Measurements from ENCODE around the gene C2.
A peak's percentile ranks its signal among the peaks of the same experiment; 100 is the strongest.

The C2 gene

DNA sequence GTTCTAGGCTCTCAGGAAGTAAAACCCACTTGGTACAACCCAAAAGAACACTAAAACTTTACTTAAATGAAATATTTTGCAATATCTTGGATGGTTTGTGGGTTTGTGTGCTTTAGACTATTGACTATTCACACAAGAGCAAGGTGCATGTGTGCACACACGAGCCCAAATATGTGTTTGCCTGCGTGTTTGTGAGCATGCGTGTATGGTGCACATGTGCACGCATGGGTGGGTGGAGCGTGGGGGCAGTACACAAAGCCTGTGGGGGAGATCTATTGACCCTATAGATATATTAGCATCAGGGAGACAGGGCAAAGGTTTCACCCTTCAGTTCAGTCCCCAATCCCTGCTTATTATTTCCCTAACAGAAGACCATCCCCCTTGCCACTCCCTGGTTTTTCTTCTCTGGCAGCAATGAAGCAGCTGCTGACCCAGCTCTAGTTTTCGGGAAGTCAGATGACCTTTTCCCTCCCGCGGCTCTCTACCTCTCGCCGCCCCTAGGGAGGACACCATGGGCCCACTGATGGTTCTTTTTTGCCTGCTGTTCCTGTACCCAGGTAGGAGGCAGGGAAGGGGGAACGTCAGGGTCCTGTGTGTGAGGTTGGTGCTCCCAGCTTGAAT is at the start of gene C2:
Gene C2 (plus strand): TSS at position 476 of the 621 bp plus-strand sequence. CDS start 36 bp downstream, at position 512.
- ChIA-PET POLR2A (ENCODE audit: low non-redundant PET) (no interaction called here), CTCF (no interaction called here)

DNA sequence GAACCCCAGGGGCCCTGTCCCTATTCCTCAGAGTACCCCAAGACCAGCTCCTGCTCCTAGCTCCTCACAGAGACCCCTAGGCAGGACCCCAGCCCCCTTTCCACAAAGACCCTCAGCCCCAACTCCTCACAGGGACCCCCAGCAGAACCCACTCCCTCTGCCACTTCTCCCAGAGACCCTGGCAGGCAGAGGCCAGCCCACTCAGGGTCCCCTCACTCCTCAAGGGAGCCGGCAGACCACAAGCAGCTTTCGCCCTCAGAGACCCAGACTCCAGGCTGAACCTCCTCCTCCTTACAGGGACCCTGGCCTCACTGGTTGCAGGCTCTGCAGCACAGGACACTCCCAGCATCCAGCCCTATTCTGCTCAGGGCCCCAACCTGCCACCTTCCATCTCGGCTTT is 49.3 kb upstream of the C2 start:
- ChIA-PET POLR2A (ENCODE audit: low non-redundant PET) (no interaction called here), CTCF (interaction anchor here (1.0 kb wide), 1 partner anchor 14 kb away, joined by 4 read pairs; no protein-coding TSS in a partner anchor)
- no peak overlapping the region; the same call in 1 of the 2 replicates for H3K27ac ChIP-seq
- TF ChIP-seq, protein P1, sequence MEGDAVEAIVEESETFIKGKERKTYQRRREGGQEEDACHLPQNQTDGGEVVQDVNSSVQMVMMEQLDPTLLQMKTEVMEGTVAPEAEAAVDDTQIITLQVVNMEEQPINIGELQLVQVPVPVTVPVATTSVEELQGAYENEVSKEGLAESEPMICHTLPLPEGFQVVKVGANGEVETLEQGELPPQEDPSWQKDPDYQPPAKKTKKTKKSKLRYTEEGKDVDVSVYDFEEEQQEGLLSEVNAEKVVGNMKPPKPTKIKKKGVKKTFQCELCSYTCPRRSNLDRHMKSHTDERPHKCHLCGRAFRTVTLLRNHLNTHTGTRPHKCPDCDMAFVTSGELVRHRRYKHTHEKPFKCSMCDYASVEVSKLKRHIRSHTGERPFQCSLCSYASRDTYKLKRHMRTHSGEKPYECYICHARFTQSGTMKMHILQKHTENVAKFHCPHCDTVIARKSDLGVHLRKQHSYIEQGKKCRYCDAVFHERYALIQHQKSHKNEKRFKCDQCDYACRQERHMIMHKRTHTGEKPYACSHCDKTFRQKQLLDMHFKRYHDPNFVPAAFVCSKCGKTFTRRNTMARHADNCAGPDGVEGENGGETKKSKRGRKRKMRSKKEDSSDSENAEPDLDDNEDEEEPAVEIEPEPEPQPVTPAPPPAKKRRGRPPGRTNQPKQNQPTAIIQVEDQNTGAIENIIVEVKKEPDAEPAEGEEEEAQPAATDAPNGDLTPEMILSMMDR (conservative IDR thresholded peaks at IDR 0.05; ENCODE audit: low read depth): no peak
- no peak for DNase-seq (ENCODE audit: low spot score)

More for the DNA sequence above, at the start of gene C2:
- TF ChIP-seq, protein P1 (conservative IDR thresholded peaks at IDR 0.05; ENCODE audit: low read depth): no peak
- DNase-seq (ENCODE audit: low spot score): no peak
- no peak within 1 kb of the TSS for H3K27ac ChIP-seq

DNA sequence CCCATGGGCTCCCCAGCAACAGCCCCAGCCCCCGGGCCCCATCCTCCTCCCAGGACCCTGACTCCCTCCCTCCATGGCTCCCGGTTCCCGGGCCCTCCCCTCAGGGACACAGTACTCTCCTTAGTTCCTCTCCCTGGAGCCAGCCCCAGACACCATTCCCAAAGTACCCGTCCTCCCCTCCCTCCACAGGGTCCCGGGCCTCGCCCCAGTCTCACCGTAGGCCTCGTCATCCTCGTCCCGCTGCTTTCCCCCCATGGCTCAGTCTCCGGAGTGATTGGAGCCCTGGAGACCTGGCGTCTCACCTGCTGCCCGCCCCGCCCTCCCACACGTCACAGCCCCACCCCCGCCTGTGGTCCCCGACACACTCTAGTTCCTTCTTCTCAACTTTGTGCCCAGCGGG is 48.8 kb upstream of the C2 start, which contains the start of gene SLC44A4:
Gene SLC44A4 (minus strand): TSS at position 272 of the 400 bp plus-strand sequence. CDS start 17 bp downstream, at position 255.
- POLR2A ChIA-PET (ENCODE audit: low non-redundant PET): no interaction called here
- CTCF ChIA-PET: interaction anchor here (1.0 kb wide), 1 partner anchor 15 kb away, joined by 4 read pairs; no protein-coding TSS in a partner anchor
- TF ChIP-seq, protein P1 (conservative IDR thresholded peaks at IDR 0.05; ENCODE audit: low read depth): no peak
- DNase-seq (ENCODE audit: low spot score): no peak
- H3K27ac ChIP-seq: peak within 1 kb of the TSS; percentile 40

DNA sequence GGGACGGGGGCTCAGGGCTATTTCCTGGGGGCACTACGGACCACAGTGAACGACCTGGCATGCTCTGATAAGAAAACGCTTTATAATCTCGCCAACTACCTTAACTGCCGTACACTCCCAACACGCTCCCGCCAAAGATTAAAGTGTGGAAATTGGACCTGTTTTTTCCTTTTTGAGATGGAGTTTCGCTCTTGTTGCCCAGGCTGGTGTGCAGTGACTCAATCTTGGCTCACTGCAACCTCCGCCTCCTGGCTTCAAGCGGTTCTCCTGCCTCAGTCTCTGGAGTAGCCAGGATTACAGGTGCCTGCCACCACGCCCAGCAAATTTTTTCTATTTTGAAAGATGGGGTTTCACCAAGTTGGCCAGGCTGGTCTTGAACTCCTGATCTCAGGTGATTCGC is 48.4 kb upstream of the C2 start:
- TF ChIP-seq, protein P1 (conservative IDR thresholded peaks at IDR 0.05; ENCODE audit: low read depth): no peak
- ChIA-PET POLR2A (ENCODE audit: low non-redundant PET) (no interaction called here), CTCF (no interaction called here)
- no peak for DNase-seq (ENCODE audit: low spot score)
- peak overlapping the region; percentile 40 for H3K27ac ChIP-seq

DNA sequence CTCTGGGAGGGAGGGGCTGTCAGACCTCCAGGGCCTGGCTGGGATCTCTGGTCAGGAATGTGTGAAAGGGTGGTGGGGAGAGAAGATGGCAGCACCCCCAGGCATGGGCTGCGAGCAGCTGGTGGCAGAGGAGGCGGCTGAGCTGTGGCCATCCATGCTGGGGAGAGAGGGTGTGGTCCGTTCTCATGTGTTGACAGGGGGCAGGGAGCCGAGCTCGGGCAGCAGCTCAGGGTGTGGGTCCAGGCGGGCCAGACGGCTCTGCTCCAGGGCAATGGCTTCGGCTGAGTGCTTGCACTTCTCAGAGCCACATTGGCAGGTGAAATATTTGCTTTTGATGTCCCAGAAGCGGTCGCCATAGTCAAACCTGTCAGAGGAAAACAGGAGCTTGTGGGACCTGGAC is 47.6 kb upstream of the C2 start:
- H3K27ac ChIP-seq: peak overlapping the region; percentile 40; the same call in 1 of the 2 replicates
- CTCF ChIA-PET: no interaction called here
- TF ChIP-seq, protein P1 (conservative IDR thresholded peaks at IDR 0.05; ENCODE audit: low read depth): no peak
- DNase-seq (ENCODE audit: low spot score): no peak
- POLR2A ChIA-PET (ENCODE audit: low non-redundant PET): no interaction called here

DNA sequence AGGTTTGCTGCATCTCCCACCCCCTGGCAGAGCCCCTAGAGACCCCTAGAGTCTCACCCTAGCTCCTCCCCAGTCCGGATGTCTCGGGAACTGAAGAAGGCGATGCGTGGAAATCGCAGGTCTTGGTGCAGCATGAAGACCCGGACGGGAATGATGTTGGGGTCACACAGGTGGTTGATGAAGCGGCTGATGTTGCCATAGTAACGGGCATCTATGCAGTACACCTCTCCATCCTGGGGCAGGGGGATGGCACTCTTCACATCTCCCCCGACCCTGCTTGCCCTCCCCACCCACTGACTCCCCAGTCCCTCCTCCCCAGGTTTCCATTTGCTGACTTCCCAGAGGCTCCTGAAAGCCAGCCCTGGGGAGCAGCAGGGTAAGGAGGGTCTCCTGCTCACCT is 46.9 kb upstream of the C2 start:
- no peak overlapping the region for H3K27ac ChIP-seq
- DNase-seq (ENCODE audit: low spot score): no peak
- ChIA-PET CTCF (no interaction called here), POLR2A (ENCODE audit: low non-redundant PET) (no interaction called here)
- TF ChIP-seq, protein P1 (conservative IDR thresholded peaks at IDR 0.05; ENCODE audit: low read depth): no peak

Measured in RWPE1 (cell line).